K562 (cell line): ENCODE results near the gene ARHGEF16. TPM values are rescaled to one million over a fixed set of nuclear protein-coding genes. Genes with fewer than 3 reads are reported as not detected.

Source experiments
- ATAC-seq: fragments of 200-7000 bp; cut with Tn5 transposase; 3 replicates; pipeline ENCODE4 v1.9.1; 2020; ENCODE audit warnings: moderate library complexity
- BruUV-seq: library from RNA; stranded (reverse); fragments of 400-500 nt; replicated peaks from 2 replicates; lab custom pipeline; 2021; lab: Mats Ljungman, UMichigan
- CTCF ChIA-PET: fragments of 300-600 bp; formaldehyde crosslinking; extraction: SDS; loops from one replicate; lab custom pipeline; 2021; ENCODE audit warnings: low intra/inter-chr PET ratio; lab: Yijun Ruan, JAX
- POLR2A ChIA-PET: fragments of 300-600, 350-650 bp; sonication (Branson Sonifier 250); formaldehyde crosslinking; extraction: SDS; loops from one replicate; lab custom pipeline; 2021; ENCODE audit warnings: antibody characterized with exemption, inconsistent platforms; lab: Yijun Ruan, JAX
- DNase-seq, 4 experiments: peaks; one replicate each; pipeline versions ENCODE4 v3.0.0 to v3.0.0-alpha.2; 2011 to 2018; ENCODE audit warnings: low spot score in 3 of 4, mixed read lengths in 3 of 4; ENCODE audit errors: extremely low read depth in 1 of 4
- FAIRE-seq: peaks from 2 replicates; lab custom pipeline; 2011; peaks lifted over from hg19 to GRCh38; lab: Jason Lieb, UNC
- H2AFZ ChIP-seq: 2 replicates; pipeline ENCODE4 v1.6.0; 2011; ENCODE audit warnings: low read depth, low read length, control low read depth, inconsistent platforms
- H3K27ac ChIP-seq: fragments of 200-600 bp; 3 replicates; pipeline ENCODE4 v1.8.0; 2011; ENCODE audit warnings: low read depth, mild to moderate bottlenecking, control low read depth, inconsistent platforms, low read length, moderate library complexity, mixed read lengths; ENCODE audit errors: extremely low read depth
- H3K27me3 ChIP-seq, 2 experiments: fragments of 300-600 bp in 1 of 2; 2 replicates in 1 of 2; 3 replicates in 1 of 2; pipeline versions ENCODE4 v1.6.0 to v1.8.0; 2011; ENCODE audit warnings: inconsistent platforms in 2 of 2, low read length in 2 of 2, mild to moderate bottlenecking in 1 of 2, mixed read lengths in 1 of 2, moderate library complexity in 1 of 2; ENCODE audit not compliant: control insufficient read depth in 2 of 2, insufficient read depth in 2 of 2
- H3K36me3 ChIP-seq: fragments of 300-600 bp; 3 replicates; pipeline ENCODE4 v1.8.0; 2011; ENCODE audit warnings: mild to moderate bottlenecking, low read length, inconsistent platforms; ENCODE audit not compliant: control insufficient read depth, insufficient read depth
- H3K4me1 ChIP-seq, 2 experiments: fragments of 200-600 bp in 1 of 2; replicated peaks in 1 of 2; 2 replicates in 1 of 2; 3 replicates in 1 of 2; pipeline versions ENCODE4 v1.5.1 to v1.8.0; 2011; ENCODE audit warnings: inconsistent platforms in 2 of 2, low read length in 2 of 2, mild to moderate bottlenecking in 1 of 2, mixed read lengths in 1 of 2, moderate library complexity in 1 of 2; ENCODE audit not compliant: control insufficient read depth in 2 of 2, insufficient read depth in 2 of 2
- H3K4me2 ChIP-seq: 2 replicates; pipeline ENCODE4 v1.6.1; 2011; ENCODE audit warnings: low read length, control low read depth, inconsistent platforms, mixed read lengths; ENCODE audit not compliant: insufficient read depth
- H3K4me3 ChIP-seq: fragments of 200-600 bp; sonication (generic), shearing (Covaris generic); 2 replicates; pipeline ENCODE4 v1.5.1; 2016; ENCODE audit warnings: control low read depth, inconsistent platforms
- H3K79me2 ChIP-seq: fragments of 200-600 bp; 3 replicates; pipeline ENCODE4 v1.8.0; 2011; ENCODE audit warnings: low read length, inconsistent platforms; ENCODE audit not compliant: control insufficient read depth, insufficient read depth
- H3K9ac ChIP-seq, 2 experiments: 2 replicates each; pipeline versions ENCODE4 v1.6.0 to v1.6.1; 2011; ENCODE audit warnings: low read depth in 2 of 2, low read length in 2 of 2, control low read depth in 1 of 2, inconsistent platforms in 1 of 2, mild to moderate bottlenecking in 1 of 2, mixed read lengths in 1 of 2; ENCODE audit not compliant: insufficient read depth in 1 of 2
- H3K9me1 ChIP-seq: one replicate; pipeline ENCODE4 v1.6.0; 2011; ENCODE audit warnings: inconsistent platforms, mild to moderate bottlenecking, low read length, moderate library complexity; ENCODE audit not compliant: control insufficient read depth, insufficient read depth
- H3K9me3 ChIP-seq: replicated peaks from 2 replicates; pipeline ENCODE4 v1.5.1; 2011; ENCODE audit warnings: low read depth, low read length, inconsistent platforms; ENCODE audit not compliant: control insufficient read depth, insufficient read depth
- H4K20me1 ChIP-seq: replicated peaks from 2 replicates; pipeline ENCODE4 v1.6.1; 2011; ENCODE audit warnings: low read length, inconsistent platforms, mixed read lengths; ENCODE audit not compliant: control insufficient read depth, insufficient read depth
- ARNT ChIP-seq, 2 experiments: fragments of 450-650 bp; IDR thresholded peaks; 2 replicates each; pipeline ENCODE4 v1.6.1; 2016; ENCODE audit warnings: mild to moderate bottlenecking in 1 of 2
- ELF4 ChIP-seq: fragments of 450-650 bp; formaldehyde crosslinking; IDR thresholded peaks from 2 replicates; pipeline ENCODE4 v1.4.0; 2022; ENCODE audit warnings: missing genetic modification characterization
- EP400 ChIP-seq: fragments of 450-650 bp; IDR thresholded peaks from 2 replicates; pipeline ENCODE4 v1.6.1; 2017; ENCODE audit warnings: antibody characterized with exemption, mild to moderate bottlenecking, moderate library complexity
- HDAC2 ChIP-seq: fragments of 450-650 bp; IDR thresholded peaks from 2 replicates; pipeline ENCODE4 v1.6.1; 2016; ENCODE audit warnings: mild to moderate bottlenecking
- MIER1 ChIP-seq: fragments of 450-650 bp; IDR thresholded peaks from 2 replicates; pipeline ENCODE4 v1.6.1; 2016; ENCODE audit warnings: antibody characterized with exemption, mild to moderate bottlenecking, low read depth
- NRF1 ChIP-seq, 2 experiments: fragments of 450-650 bp; IDR thresholded peaks in 1 of 2; conservative IDR thresholded peaks in 1 of 2; 2 replicates each; pipeline ENCODE4 v1.6.1; 2014; ENCODE audit warnings: mild to moderate bottlenecking in 2 of 2
- RAD21 ChIP-seq, 2 experiments: fragments of 250-450 bp in 1 of 2; fragments of 450-650 bp in 1 of 2; sonication (Bioruptor Pico) in 1 of 2; formaldehyde crosslinking in 1 of 2; IDR thresholded peaks in 1 of 2; conservative IDR thresholded peaks in 1 of 2; 2 replicates each; pipeline versions ENCODE4 v1.4.0 to v1.8.0; 2020 to 2022; ENCODE audit warnings: mild to moderate bottlenecking in 2 of 2, moderate library complexity in 1 of 2
- TEAD2 ChIP-seq: fragments of 450-650 bp; IDR thresholded peaks from 2 replicates; pipeline ENCODE4 v1.6.1; 2016; ENCODE audit warnings: missing genetic modification characterization, control low read depth, missing compliant biosample characterization
- YY1 ChIP-seq, 3 experiments: IDR thresholded peaks; 2 replicates each; pipeline ENCODE4 v1.6.1; 2011; ENCODE audit warnings: low read length in 2 of 3, mild to moderate bottlenecking in 2 of 3, moderate library complexity in 2 of 3, borderline replicate concordance in 1 of 3, control low read depth in 1 of 3, low read depth in 1 of 3; ENCODE audit not compliant: insufficient read depth in 3 of 3, insufficient replicate concordance in 2 of 3, control insufficient read depth in 1 of 3, insufficient read length in 1 of 3; ENCODE audit errors: extremely low read depth in 1 of 3
- ZFX ChIP-seq: sonication (generic); formaldehyde crosslinking; IDR thresholded peaks from 2 replicates; pipeline ENCODE4 v1.8.0; 2022; ENCODE audit warnings: mild to moderate bottlenecking, missing genetic modification reagents, moderate library complexity
- ZNF12 ChIP-seq: sonication (generic); formaldehyde crosslinking; IDR thresholded peaks from 2 replicates; pipeline ENCODE4 v1.4.0; 2020; ENCODE audit warnings: mild to moderate bottlenecking, missing genetic modification reagents
- ZNF274 ChIP-seq: IDR thresholded peaks from 2 replicates; pipeline ENCODE4 v1.6.1; 2011; ENCODE audit warnings: low read depth, mild to moderate bottlenecking, low read length, moderate library complexity, borderline replicate concordance
- WGBS: fragments of 100-300 bp; shearing (Covaris generic); methylation state at CpG from one replicate; pipeline ENCODE4 v1.1.6; 2016; ENCODE audit warnings: low coverage, mixed read lengths; ENCODE audit not compliant: insufficient coverage; ENCODE audit errors: missing lambda C conversion rate; 5-methylcytosine and 5-hydroxymethylcytosine counted together
- in situ Hi-C: fragments of 300-500 bp; cut with MboI; formaldehyde crosslinking; loops from 4 replicates; pipeline ENCODE4 v1.15.0; 2018; ENCODE audit warnings: inconsistent platforms, mixed read lengths
- intact Hi-C: fragments of 100-400 bp; cut with micrococcal nuclease; formaldehyde crosslinking; loops from 2 replicates; pipeline ENCODE4 v1.14.2; 2022
- polyA plus RNA-seq, 8 experiments: library from polyadenylated mRNA; depleted of rRNA in 4 of 8; stranded (reverse) in 5 of 8; unstranded in 3 of 8; fragments of >200 nt; fragmentation: Nextera tagmentation in 2 of 8; fragmentation: Illumina TruSeq in 1 of 8; extraction: Ambion mirVana in 2 of 8; extraction: Trizol in 1 of 8; gene quantifications; 2 replicates each; pipeline versions ENCODE4 v1.2.1 to v1.2.3, GENCODE V29; 2011 to 2014; ENCODE audit warnings: inconsistent platforms in 1 of 8, missing spikeins in 1 of 8
- total RNA-seq, 7 experiments: library from RNA; depleted of rRNA in 6 of 7; stranded (reverse); fragments of >200 nt in 6 of 7; fragmentation: Illumina TruSeq in 2 of 7; extraction: Trizol in 2 of 7; gene quantifications; 2 replicates each; pipeline versions ENCODE4 v1.2.1 to v1.2.3, GENCODE V29; 2011 to 2021; ENCODE audit warnings: low replicate concordance in 1 of 7
- TF ChIP-seq, protein P1 (sequence below): fragments of 450-650 bp; IDR thresholded peaks from 2 replicates; pipeline ENCODE4 v1.6.1; 2016; ENCODE audit warnings: mild to moderate bottlenecking
- TF ChIP-seq, protein P2 (sequence below): fragments of 250-450 bp; sonication (Bioruptor Pico); IDR thresholded peaks from 2 replicates; pipeline ENCODE4 v1.9.0; 2021; ENCODE audit warnings: mild to moderate bottlenecking, inconsistent platforms
- TF ChIP-seq, protein P3 (sequence below): fragments of 250-450 bp; sonication (Bioruptor Pico); IDR thresholded peaks from 2 replicates; pipeline ENCODE4 v1.8.0; 2021; ENCODE audit warnings: moderate library complexity, mild to moderate bottlenecking, inconsistent platforms

ARHGEF16 gene
- total and polyA plus RNA-seq, 9 of the 15 experiments (the other 6 are each of a cell fraction or from before 2014, with no cell fraction given) = 0.15 to 1.2 (median 0.49) TPM; not detected in 2

DNA sequence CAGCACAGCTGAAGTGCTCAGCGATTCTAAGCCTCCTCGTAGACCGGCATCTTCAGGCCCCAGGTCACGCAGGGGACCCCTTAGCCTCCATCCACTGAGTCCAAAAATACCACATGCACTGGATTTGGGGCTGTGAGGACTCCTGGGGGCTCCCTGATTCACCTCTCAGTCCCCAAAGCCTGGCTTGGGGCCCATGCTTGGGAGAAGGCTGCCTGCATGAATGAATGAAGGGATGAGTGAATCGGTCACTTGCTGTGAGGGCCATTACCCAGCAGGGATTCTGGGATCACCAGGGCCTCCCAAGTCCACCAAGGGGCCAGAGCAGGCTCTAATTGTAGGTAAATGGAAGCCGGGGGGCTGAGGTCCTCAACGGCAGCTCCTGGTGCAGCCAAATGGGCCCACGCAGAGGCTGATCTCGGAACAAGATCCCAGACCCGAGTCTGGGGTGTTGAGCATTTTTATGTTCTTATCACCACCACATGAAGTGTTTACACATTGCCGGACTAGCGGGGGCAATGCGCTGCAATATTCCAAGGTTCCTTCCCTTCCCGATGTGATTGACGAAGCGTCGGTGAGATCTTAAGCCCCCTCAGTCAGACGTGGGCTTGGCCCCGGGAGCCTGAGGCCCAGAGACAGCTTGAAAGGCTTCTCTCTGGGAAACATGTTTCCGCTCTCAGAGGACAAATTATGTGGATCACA, 13.6 kb upstream of the ARHGEF16 start:
- peaks cover 3% of the 10 kb centered on the region; the same call in 1 of the 2 replicates for H4K20me1 ChIP-seq
- TF ChIP-seq, protein P1, sequence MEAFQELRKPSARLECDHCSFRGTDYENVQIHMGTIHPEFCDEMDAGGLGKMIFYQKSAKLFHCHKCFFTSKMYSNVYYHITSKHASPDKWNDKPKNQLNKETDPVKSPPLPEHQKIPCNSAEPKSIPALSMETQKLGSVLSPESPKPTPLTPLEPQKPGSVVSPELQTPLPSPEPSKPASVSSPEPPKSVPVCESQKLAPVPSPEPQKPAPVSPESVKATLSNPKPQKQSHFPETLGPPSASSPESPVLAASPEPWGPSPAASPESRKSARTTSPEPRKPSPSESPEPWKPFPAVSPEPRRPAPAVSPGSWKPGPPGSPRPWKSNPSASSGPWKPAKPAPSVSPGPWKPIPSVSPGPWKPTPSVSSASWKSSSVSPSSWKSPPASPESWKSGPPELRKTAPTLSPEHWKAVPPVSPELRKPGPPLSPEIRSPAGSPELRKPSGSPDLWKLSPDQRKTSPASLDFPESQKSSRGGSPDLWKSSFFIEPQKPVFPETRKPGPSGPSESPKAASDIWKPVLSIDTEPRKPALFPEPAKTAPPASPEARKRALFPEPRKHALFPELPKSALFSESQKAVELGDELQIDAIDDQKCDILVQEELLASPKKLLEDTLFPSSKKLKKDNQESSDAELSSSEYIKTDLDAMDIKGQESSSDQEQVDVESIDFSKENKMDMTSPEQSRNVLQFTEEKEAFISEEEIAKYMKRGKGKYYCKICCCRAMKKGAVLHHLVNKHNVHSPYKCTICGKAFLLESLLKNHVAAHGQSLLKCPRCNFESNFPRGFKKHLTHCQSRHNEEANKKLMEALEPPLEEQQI = no peak
- no peak for TF ChIP-seq TEAD2 (tag)
- TF ChIP-seq NRF1 (conservative IDR thresholded peaks at IDR 0.05 in 1 of 2, IDR thresholded peaks at IDR 0.05 in 1 of 2) = no peak
- no peak for TF ChIP-seq HDAC2
- no peak for TF ChIP-seq ELF4 (CRISPR knock-in tag)
- no peak for TF ChIP-seq RAD21 (CRISPR knock-in tag; conservative IDR thresholded peaks at IDR 0.05 in 1 of 2, IDR thresholded peaks at IDR 0.05 in 1 of 2)
- no peak for TF ChIP-seq ZNF12
- TF ChIP-seq ZFX = no peak
- TF ChIP-seq, protein P2, sequence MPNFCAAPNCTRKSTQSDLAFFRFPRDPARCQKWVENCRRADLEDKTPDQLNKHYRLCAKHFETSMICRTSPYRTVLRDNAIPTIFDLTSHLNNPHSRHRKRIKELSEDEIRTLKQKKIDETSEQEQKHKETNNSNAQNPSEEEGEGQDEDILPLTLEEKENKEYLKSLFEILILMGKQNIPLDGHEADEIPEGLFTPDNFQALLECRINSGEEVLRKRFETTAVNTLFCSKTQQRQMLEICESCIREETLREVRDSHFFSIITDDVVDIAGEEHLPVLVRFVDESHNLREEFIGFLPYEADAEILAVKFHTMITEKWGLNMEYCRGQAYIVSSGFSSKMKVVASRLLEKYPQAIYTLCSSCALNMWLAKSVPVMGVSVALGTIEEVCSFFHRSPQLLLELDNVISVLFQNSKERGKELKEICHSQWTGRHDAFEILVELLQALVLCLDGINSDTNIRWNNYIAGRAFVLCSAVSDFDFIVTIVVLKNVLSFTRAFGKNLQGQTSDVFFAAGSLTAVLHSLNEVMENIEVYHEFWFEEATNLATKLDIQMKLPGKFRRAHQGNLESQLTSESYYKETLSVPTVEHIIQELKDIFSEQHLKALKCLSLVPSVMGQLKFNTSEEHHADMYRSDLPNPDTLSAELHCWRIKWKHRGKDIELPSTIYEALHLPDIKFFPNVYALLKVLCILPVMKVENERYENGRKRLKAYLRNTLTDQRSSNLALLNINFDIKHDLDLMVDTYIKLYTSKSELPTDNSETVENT (CRISPR knock-in tag) = no peak
- no peak for TF ChIP-seq EP400
- TF ChIP-seq ZNF274 = no peak
- TF ChIP-seq MIER1 = no peak
- TF ChIP-seq, protein P3, sequence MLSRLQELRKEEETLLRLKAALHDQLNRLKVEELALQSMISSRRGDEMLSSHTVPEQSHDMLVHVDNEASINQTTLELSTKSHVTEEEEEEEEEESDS (CRISPR knock-in tag) = no peak
- TF ChIP-seq YY1 (IDR thresholded peaks at IDR 0.05; ENCODE audit: borderline replicate concordance in 1 of 3, control insufficient read depth in 1 of 3, extremely low read depth in 1 of 3, insufficient read depth in 3 of 3, insufficient read length in 1 of 3, insufficient replicate concordance in 2 of 3, low read depth in 1 of 3, low read length in 2 of 3) = no peak
- TF ChIP-seq ARNT (IDR thresholded peaks at IDR 0.05) = no peak
- TF ChIP-seq, all 486 proteins: peak for 0
- Histone ChIP-seq H3K27ac (no peak overlapping the region), H3K9ac (no peak overlapping the region), H3K27me3 (peaks cover 36 to 71% of the 10 kb centered on the region in 2 experiments; a peak in 4 of 5 replicates), H3K4me3 (no peak overlapping the region), H3K9me3 (no peaks in the 10 kb centered on the region), H2AFZ (no peak overlapping the region), H3K4me2 (no peak overlapping the region), H3K4me1 (peaks cover 0 to 6% of the 10 kb centered on the region in 2 experiments; a peak in 1 of 5 replicates), H3K9me1 (no peaks in the 10 kb centered on the region), H3K36me3 (no peaks in the 10 kb centered on the region), H3K79me2 (no peaks in the 10 kb centered on the region)
- 2% methylated on average over 20 of the region's 20 CpGs for WGBS
- ATAC-seq = no peak
- intact Hi-C loops (no loop called here), in situ Hi-C loops (loop anchor here (5.0 kb wide), 1 partner anchor 181 kb away; no protein-coding TSS in a partner anchor)
- ChIA-PET POLR2A (interaction anchor here (0.7 kb wide), 1 partner anchor 13 kb away, joined by 3 read pairs; no protein-coding TSS in a partner anchor), CTCF (no interaction called here)
- BruUV-seq = no TSS peak
- no peak for DNase-seq
- FAIRE-seq = no peak
